GM18909 (cell line): ENCODE results near the gene STYXL2.

Source experiments
- ATAC-seq: cut with Tn5 transposase; IDR thresholded peaks from one replicate; pipeline ENCODE4 v1.9.1; 2021; ENCODE audit warnings: mild to moderate bottlenecking; ENCODE audit not compliant: unreplicated experiment, poor library complexity

STYXL2 gene

DNA sequence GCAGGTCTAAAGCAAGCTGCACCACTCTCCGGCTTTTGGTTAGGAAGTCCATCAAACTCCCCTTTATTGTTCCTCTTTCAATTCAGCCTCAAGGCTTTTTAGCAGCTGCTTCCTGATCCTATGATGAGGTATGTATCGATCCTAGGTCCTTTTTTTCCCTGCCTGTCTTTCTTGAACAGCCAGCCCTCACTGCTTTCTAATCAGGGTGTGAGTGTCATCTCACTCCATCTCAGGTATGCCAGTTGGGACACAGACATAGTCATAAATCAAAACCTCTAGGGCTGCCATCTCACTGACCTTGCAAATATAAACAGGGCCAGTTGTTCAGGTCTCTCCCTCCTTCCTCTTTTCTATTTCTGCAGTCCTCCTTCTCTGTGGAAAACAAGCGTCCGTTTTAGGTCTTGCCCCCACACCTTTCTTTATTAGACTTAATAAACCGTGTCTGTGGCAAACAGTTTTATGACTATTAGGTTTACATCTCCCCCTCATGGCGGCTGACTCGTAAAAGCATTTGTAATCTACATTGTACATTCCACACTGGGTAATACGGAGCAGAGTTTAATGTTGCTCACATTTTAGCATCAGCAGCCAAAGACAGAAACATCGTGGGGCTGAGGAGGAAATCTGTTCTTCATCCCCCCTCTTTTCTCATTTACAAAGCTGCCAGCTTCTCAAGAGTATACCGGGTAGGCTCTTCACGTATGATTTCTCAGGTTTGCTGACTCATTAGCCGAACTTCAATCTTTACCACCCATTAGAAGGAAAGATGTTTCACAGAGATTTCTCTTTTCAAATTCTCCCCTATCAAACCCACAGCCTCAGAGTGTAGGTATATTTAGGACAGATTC lies 11.6 kb downstream of the STYXL2 start:
- ATAC-seq = peak; percentile 41

GRCh38 chr1:167106119-167106461 lies 12.2 kb downstream of the STYXL2 start:
- ATAC-seq = no peak

- no peak for ATAC-seq
Observed at GRCh38 chr1:167107456-167107855, 13.6 kb downstream of the STYXL2 start.

- no peak for ATAC-seq
Observed at GRCh38 chr1:167109125-167109524, 15.2 kb downstream of the STYXL2 start.

DNA sequence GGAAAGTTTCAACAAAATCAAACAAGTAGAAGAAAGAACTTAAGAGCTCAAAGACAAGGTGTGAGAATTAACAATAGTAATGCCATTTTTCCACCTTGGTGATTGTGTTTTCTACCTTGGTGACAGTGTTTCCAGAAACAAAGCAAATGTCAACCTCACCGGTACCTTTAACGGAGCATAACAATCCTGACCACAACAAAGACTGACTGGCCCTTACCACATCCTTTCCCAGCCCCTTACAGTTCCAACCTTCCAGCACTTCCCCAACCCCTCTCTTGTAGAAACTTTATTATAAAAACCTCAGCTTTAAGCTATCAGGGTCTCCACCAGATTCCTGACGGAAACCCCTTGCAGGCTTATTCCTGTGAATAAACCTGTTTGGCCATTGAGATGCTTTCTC lies 16.7 kb downstream of the STYXL2 start:
- no peak for ATAC-seq

DNA sequence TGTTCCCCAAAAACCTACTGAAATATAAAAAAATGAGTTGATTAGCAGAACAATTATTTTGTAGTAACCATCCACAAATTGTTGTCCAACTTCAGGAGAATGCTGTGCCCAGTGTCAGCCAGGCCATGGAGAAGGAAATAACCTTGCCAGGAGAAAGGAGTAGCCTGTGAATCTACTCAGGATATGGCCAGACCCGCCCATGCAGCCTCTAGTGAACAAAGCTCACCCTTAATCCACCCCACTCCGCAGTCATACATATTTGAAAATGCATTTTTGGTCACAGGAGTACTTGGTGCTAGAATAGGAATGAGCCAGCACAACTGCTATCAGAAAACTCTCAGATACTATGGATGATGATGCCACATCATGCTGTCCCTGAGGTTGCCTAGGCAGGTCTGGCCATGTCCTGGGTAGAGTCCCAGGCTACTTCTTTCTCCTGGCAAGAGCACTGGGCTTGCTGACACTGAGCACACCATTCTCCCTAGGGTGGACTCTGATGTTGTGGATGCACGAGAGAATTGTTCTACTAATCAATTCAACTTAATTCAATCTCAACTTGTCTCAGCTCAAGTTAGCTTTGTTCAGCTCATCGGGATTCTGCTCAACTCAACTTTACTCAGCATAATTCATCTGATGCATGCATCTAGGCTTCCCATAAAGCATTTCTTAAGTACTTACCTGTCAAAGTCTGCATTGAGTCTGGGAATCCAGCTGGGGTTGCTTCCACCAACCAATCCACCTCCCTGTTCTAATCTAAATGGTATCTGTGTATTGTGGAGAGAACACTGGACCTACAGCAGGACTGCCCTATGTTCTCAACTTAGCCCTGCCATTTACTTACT lies 18.2 kb downstream of the STYXL2 start:
- ATAC-seq = no peak

DNA sequence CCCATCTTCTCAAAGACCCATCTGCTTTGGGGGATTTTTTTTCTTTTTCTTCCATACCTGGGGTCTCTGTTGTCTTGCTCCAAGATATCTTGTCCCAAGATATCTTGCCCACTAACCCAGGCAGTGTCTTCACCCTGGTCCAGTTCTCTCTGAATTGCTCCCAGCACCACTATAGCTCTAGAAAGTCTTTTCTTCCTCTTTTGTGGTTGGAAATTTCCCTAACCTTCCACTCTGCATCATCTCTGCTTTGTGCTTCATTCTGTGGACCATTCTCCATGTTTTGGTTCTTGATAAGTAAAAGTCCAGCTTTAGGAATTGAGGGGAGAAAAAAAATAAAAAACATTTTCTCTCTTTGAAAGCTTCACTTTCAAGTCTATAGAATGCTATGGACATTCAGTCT lies 20.9 kb downstream of the STYXL2 start:
- ATAC-seq = no peak

DNA sequence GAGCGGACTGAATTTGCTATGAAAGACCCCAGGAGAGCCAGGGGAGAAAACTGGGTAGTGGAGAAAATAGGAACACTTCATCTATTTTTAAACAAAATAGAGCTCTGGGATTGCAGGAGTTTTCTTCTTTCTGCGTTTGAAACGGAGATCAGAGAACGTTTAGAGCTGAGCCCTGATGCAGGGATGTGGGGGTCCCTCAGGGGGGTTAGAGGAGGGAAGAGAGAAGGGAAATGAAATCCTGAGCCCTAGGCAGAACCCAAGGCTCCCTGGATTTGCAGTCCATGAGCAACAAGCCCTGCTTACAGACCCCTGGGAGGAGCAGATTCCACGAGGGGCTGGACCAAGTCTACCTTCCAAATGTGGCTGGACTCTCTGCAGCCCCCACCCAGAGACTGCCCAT lies 21.8 kb downstream of the STYXL2 start:
- ATAC-seq = no peak

- ATAC-seq = no peak
Observed at GRCh38 chr1:167116174-167116573, 22.3 kb downstream of the STYXL2 start.

- ATAC-seq = no peak
Observed at GRCh38 chr1:167117225-167117624, 23.4 kb downstream of the STYXL2 start.

- ATAC-seq = no peak
Observed at GRCh38 chr1:167118188-167118587, 24.3 kb downstream of the STYXL2 start.

DNA sequence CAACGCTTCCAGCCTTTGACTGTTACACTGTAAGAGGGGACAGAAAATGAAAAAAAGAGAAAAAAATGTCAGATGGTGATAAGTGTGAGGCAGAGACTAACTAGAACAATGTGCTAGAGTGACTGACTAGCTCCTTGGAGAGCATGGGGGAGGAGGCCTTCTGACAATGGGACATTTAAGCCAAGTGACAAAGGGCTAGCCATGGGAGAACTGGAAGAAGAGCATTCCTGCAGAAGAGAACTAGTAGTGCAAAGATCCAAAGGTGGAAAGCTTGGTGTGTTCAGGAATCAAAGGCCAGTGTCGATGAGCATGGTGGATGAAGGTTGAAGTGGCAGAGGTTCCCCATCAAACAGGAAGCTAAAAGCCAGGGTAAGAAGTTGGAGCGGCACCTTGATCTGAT lies 25.8 kb downstream of the STYXL2 start:
- ATAC-seq = no peak

- ATAC-seq = no peak
Observed at GRCh38 chr1:167120899-167121298, 27.0 kb downstream of the STYXL2 start.

DNA sequence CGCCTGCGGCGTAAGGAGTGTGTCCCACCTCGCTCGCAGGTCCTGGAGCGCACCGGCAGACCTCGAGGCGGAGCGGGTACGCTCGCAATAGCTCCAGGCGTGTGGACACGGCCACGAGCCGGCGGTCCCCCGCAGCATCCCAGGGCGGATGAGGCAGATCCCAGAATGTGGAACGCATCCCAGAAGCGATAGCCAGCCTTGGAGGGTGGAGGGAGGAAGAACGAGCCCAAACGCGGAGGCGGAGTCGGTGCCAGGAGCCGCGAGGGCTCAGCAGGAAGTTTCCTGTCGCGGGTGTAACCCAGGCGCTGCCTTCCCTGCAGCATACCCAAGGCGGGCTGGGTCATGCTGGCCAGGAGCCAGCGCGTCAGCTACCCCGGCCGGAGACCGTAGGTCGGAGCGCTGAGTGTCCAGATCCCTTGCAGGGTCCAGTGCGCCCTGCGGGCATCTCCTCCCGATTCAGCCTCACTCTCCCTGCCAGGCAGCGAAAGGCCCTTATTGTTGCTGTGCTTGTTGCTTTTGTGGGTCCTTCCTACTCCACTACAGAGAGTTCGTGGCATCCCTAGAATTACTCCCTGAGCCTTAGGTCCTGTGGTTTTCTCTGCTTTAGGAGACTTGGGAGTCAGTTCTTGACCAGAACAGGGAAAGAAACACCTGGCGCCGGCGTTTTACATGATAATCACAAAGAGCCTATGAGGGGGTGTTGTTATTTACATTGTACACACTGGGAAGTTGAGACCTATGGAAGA lies 27.7 kb downstream of the STYXL2 start:
- no peak for ATAC-seq

DNA sequence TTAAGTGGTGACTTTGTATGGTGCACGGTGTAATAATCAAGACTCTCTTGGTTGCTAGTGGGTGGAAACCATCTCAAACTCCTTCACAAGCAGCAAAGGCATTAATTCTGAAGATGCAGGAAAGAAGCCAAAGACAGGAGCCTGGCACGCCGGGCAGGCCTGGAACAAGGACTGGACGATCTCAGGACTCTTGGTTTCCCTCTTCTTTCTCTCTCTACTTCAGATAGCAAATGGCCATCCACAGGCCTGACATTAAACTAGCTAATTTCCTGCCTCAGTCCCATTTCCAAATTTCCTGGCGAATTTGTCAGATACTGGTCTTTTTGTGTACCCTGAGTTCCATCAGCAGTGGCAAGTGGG lies 28.2 kb downstream of the STYXL2 start:
- no peak for ATAC-seq

DNA sequence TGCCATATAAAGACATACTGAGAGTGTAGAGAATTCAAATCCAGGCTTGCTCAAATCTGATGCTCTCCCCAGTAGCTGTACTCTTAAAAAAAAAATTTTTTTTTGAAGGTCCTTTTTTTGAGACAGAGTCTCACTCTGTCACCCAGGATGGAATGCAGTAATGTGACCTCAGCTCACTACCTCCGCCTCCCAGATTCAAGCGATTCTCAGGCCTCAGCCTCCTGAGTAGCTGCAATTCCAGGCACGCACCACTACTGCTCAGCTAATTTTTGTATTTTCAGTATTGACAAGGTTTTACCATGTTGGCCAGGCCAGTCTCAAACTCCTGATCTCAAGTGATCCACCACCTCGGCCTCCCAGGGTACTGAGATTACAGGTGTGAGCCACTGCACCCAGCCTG lies 28.7 kb downstream of the STYXL2 start:
- no peak for ATAC-seq

DNA sequence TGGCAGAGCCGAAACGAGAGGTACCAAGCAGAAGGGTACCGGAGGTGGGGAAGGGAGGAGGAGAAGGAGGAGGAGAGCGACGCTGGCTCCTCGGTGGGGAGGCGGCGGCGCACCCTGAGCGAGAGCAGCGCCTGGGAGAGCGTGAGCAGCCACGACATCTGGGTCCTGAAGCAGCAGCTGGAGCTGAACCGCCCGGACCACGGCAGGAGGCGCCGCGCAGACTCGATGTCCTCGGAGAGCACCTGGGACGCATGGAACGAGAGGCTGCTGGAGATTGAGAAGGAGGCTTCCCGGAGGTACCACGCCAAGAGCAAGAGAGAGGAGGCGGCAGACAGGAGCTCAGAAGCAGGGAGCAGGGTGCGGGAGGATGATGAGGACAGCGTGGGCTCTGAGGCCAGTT lies 32.4 kb downstream of the STYXL2 start:
- ATAC-seq = no peak

GRCh38 chr1:167126811-167127210 lies 32.9 kb downstream of the STYXL2 start:
- no peak for ATAC-seq

- ATAC-seq = no peak
Observed at GRCh38 chr1:167127236-167127635, 33.4 kb downstream of the STYXL2 start.

DNA sequence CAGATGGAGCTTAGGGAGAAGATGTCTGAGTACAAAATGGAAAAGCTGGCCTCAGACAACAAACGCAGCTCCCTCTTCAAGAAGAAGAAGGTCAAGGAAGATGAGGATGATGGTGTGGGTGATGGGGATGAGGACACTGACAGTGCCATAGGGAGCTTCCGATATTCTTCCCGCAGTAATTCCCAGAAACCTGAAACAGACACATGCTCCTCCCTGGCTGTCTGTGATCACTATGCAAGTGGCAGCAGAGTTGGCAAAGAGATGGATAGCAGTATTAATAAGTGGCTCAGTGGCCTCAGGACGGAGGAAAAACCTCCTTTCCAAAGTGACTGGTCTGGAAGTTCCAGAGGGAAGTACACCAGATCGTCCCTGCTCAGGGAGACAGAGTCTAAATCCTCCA lies 33.8 kb downstream of the STYXL2 start:
- no peak for ATAC-seq
